Skeletal muscle satellite cell (primary cell): ENCODE measurements around the gene IL32.
"Not testable (repeated sequence)": the region's sequence is repeated elsewhere in the genome, so short reads cannot be mapped to it uniquely, and the experiment has no call there.

Source experiments
- H3K27me3 ChIP-seq: 2 replicates; pipeline ENCODE4 v1.7.0; 2013; ENCODE audit warnings: low read length; ENCODE audit not compliant: control insufficient read depth, insufficient read depth
- H3K36me3 ChIP-seq: 2 replicates; pipeline ENCODE4 v1.7.0; 2013; ENCODE audit warnings: mild to moderate bottlenecking, control low read depth, low read length; ENCODE audit not compliant: insufficient read depth
- H3K4me1 ChIP-seq: 2 replicates; pipeline ENCODE4 v1.7.0; 2013; ENCODE audit warnings: low read length; ENCODE audit not compliant: control insufficient read depth, insufficient read depth
- H3K4me2 ChIP-seq: 2 replicates; pipeline ENCODE4 v1.7.0; 2013; ENCODE audit warnings: mild to moderate bottlenecking, low read length
- H3K4me3 ChIP-seq: 2 replicates; pipeline ENCODE4 v1.7.0; 2013; ENCODE audit warnings: low read length
- H3K9ac ChIP-seq: 2 replicates; pipeline ENCODE4 v1.7.0; 2013; ENCODE audit warnings: mild to moderate bottlenecking, low read depth, low read length, moderate library complexity
- H3K9me3 ChIP-seq: replicated peaks from 2 replicates; pipeline ENCODE4 v1.7.0; 2013; ENCODE audit warnings: mild to moderate bottlenecking, control low read depth, low read length

Gene IL32

GRCh38 chr16:3055734-3056115, 9.7 kb upstream of the IL32 start:
- H3K4me1 ChIP-seq = peaks cover 18% of the 10 kb centered on the region
- not testable (repeated sequence) for H3K4me3 ChIP-seq, H3K9ac ChIP-seq, H3K9me3 ChIP-seq, H3K4me2 ChIP-seq, H3K27me3 ChIP-seq, H3K36me3 ChIP-seq

GRCh38 chr16:3056336-3057180, 8.9 kb upstream of the IL32 start:
- no peak overlapping the region for H3K4me3 ChIP-seq
- no peaks in the 10 kb centered on the region for H3K36me3 ChIP-seq
- H3K4me2 ChIP-seq = no peak overlapping the region
- H3K9ac ChIP-seq = no peak overlapping the region
- H3K4me1 ChIP-seq = peaks cover 18% of the 10 kb centered on the region
- peaks cover 4% of the 10 kb centered on the region for H3K27me3 ChIP-seq
- H3K9me3 ChIP-seq = no peaks in the 10 kb centered on the region

GRCh38 chr16:3057181-3058138, 8.0 kb upstream of the IL32 start:
- Histone ChIP-seq H3K4me3 (peak overlapping the region; percentile 90), H3K9me3 (no peaks in the 10 kb centered on the region), H3K27me3 (peaks cover 4% of the 10 kb centered on the region), H3K9ac (peak overlapping the region; percentile 95), H3K36me3 (no peaks in the 10 kb centered on the region), H3K4me2 (peak overlapping the region; percentile 99), H3K4me1 (peaks cover 18% of the 10 kb centered on the region)

GRCh38 chr16:3058139-3059030, 7.1 kb upstream of the IL32 start:
- H3K9me3 ChIP-seq = no peaks in the 10 kb centered on the region
- H3K4me3 ChIP-seq = peak overlapping the region; percentile 90
- H3K4me1 ChIP-seq = peaks cover 18% of the 10 kb centered on the region
- H3K4me2 ChIP-seq = peak overlapping the region; percentile 99
- peaks cover 4% of the 10 kb centered on the region for H3K27me3 ChIP-seq
- H3K36me3 ChIP-seq = no peaks in the 10 kb centered on the region
- peak overlapping the region; percentile 95 for H3K9ac ChIP-seq

- Histone ChIP-seq H3K4me1 (peaks cover 18% of the 10 kb centered on the region), H3K4me3 (peak overlapping the region; percentile 90), H3K36me3 (no peaks in the 10 kb centered on the region), H3K9ac (peak overlapping the region; percentile 95), H3K9me3 (no peaks in the 10 kb centered on the region), H3K4me2 (peak overlapping the region; percentile 99), H3K27me3 (peaks cover 4% of the 10 kb centered on the region)
These were observed 6.3 kb upstream of the IL32 start for GRCh38 chr16:3059041-3059722.

- peak overlapping the region; percentile 95 for H3K9ac ChIP-seq
- H3K4me1 ChIP-seq = peaks cover 19% of the 10 kb centered on the region
- H3K27me3 ChIP-seq = peaks cover 4% of the 10 kb centered on the region
- peak overlapping the region; percentile 99 for H3K4me2 ChIP-seq
- no peaks in the 10 kb centered on the region for H3K36me3 ChIP-seq
- no peaks in the 10 kb centered on the region for H3K9me3 ChIP-seq
- peak overlapping the region; percentile 90 for H3K4me3 ChIP-seq
These were observed 5.7 kb upstream of the IL32 start for GRCh38 chr16:3059723-3060242.

- Histone ChIP-seq H3K9ac (no peak overlapping the region), H3K4me2 (no peak overlapping the region), H3K36me3 (no peaks in the 10 kb centered on the region), H3K4me1 (peaks cover 27% of the 10 kb centered on the region), H3K4me3 (no peak overlapping the region), H3K9me3 (no peaks in the 10 kb centered on the region), H3K27me3 (peaks cover 4% of the 10 kb centered on the region)
These were observed 4.9 kb upstream of the IL32 start for GRCh38 chr16:3060339-3061127.

GRCh38 chr16:3062553-3062952, 2.9 kb upstream of the IL32 start:
- Histone ChIP-seq H3K4me1 (peaks cover 36% of the 10 kb centered on the region), H3K9ac (no peak overlapping the region), H3K4me2 (no peak overlapping the region)

GRCh38 chr16:3063625-3064386, 1.6 kb upstream of the IL32 start:
- no peak overlapping the region for H3K4me2 ChIP-seq
- H3K27me3 ChIP-seq = peaks cover 4% of the 10 kb centered on the region
- peaks cover 32% of the 10 kb centered on the region for H3K4me1 ChIP-seq
- no peak overlapping the region for H3K9ac ChIP-seq
- no peaks in the 10 kb centered on the region for H3K36me3 ChIP-seq
- no peaks in the 10 kb centered on the region for H3K9me3 ChIP-seq
- no peak overlapping the region for H3K4me3 ChIP-seq

More at GRCh38 chr16:3062553-3062952, 2.9 kb upstream of the IL32 start:
- peaks cover 4% of the 10 kb centered on the region for H3K27me3 ChIP-seq
- no peaks in the 10 kb centered on the region for H3K9me3 ChIP-seq
- no peaks in the 10 kb centered on the region for H3K36me3 ChIP-seq
- H3K4me3 ChIP-seq = no peak overlapping the region
